H1 (cell line): ENCODE results near the gene MYO1G.

Source experiments
- CREB1 ChIP-seq: IDR thresholded peaks from 2 replicates; pipeline ENCODE4 v1.6.1; 2012; ENCODE audit warnings: inconsistent platforms
- CTCF ChIP-seq, 3 experiments: IDR thresholded peaks; 1 replicate in 2 of 3; 2 replicates in 1 of 3; pipeline versions ENCODE4 v1.5.1 to v1.6.1; 2011; ENCODE audit warnings: low read length in 3 of 3, mild to moderate bottlenecking in 3 of 3, inconsistent platforms in 2 of 3, low read depth in 1 of 3, moderate library complexity in 1 of 3; ENCODE audit not compliant: insufficient read depth in 1 of 3; ENCODE audit errors: control extremely low read depth in 1 of 3
- E2F6 ChIP-seq: IDR thresholded peaks from 2 replicates; pipeline ENCODE4 v1.6.1; 2012; ENCODE audit warnings: inconsistent platforms
- EZH2 ChIP-seq: fragments of 200-600 bp; sonication (generic); IDR thresholded peaks from 2 replicates; pipeline ENCODE4 v1.7.1; 2012; ENCODE audit warnings: low read depth, mild to moderate bottlenecking, moderate library complexity, low read length, inconsistent platforms; ENCODE audit not compliant: severe bottlenecking
- POLR2AphosphoS5 ChIP-seq: IDR thresholded peaks from 2 replicates; pipeline ENCODE4 v1.6.1; 2011; ENCODE audit warnings: low read depth, low read length
- RBBP5 ChIP-seq: IDR thresholded peaks from 2 replicates; pipeline ENCODE4 v1.7.1; 2012; ENCODE audit warnings: low read depth, mild to moderate bottlenecking, inconsistent platforms, low read length, moderate library complexity, borderline replicate concordance
- RXRA ChIP-seq: IDR thresholded peaks from 2 replicates; pipeline ENCODE4 v1.6.1; 2011; ENCODE audit warnings: low read depth, mild to moderate bottlenecking, low read length, moderate library complexity; ENCODE audit not compliant: insufficient read depth
- SIN3A ChIP-seq, 2 experiments: IDR thresholded peaks in 1 of 2; conservative IDR thresholded peaks in 1 of 2; 2 replicates each; pipeline ENCODE4 v1.6.1; 2011 to 2012; ENCODE audit warnings: low read length in 2 of 2, improper control_type of control experiment in 1 of 2, low read depth in 1 of 2, mild to moderate bottlenecking in 1 of 2
- SIX5 ChIP-seq: IDR thresholded peaks from 2 replicates; pipeline ENCODE4 v1.6.1; 2011; ENCODE audit warnings: mild to moderate bottlenecking, low read depth, low read length
- ZNF274 ChIP-seq: IDR thresholded peaks from 2 replicates; pipeline ENCODE4 v1.7.0; 2012; ENCODE audit warnings: low read length, borderline replicate concordance; ENCODE audit errors: extremely low read depth
- TF ChIP-seq, protein P1 (sequence below): IDR thresholded peaks from 2 replicates; pipeline ENCODE4 v1.6.1; 2011; ENCODE audit warnings: low read length, improper control_type of control experiment
- TF ChIP-seq, protein P2 (sequence below): IDR thresholded peaks from 2 replicates; pipeline ENCODE4 v1.6.1; 2011; ENCODE audit warnings: low read depth, mild to moderate bottlenecking, low read length; ENCODE audit not compliant: insufficient read depth

DNA sequence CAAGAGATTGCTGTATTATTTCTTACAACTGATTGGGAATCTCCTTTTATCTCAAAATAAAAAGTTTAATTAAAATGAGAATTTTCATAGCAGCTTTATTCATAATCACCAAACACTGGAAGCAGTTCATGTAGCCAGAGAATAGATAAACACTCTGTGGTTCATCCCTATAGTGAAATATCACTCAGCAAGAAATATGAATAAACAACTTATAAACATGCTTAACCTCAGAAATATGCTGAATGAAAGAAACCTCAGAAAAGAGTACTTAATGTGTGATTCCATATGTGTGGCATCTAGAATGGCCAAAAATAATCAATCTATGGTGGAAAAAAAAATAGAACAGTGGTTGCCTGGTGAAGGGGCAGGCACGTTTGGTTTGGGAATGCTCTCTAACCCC lies 33.3 kb downstream of the MYO1G start:
- TF ChIP-seq EZH2 (no peak), CREB1 (no peak), RXRA (no peak), SIX5 (no peak), RBBP5 (no peak), E2F6 (no peak), CTCF (IDR thresholded peaks at IDR 0.05; ENCODE audit: control extremely low read depth in 1 of 3, insufficient read depth in 1 of 3, low read depth in 1 of 3, low read length in 3 of 3) (no peak), SIN3A (conservative IDR thresholded peaks at IDR 0.05 in 1 of 2, IDR thresholded peaks at IDR 0.05 in 1 of 2; ENCODE audit: low read depth in 1 of 2, low read length in 2 of 2) (no peak), POLR2AphosphoS5 (no peak), ZNF274 (no peak)
- TF ChIP-seq, protein P1, sequence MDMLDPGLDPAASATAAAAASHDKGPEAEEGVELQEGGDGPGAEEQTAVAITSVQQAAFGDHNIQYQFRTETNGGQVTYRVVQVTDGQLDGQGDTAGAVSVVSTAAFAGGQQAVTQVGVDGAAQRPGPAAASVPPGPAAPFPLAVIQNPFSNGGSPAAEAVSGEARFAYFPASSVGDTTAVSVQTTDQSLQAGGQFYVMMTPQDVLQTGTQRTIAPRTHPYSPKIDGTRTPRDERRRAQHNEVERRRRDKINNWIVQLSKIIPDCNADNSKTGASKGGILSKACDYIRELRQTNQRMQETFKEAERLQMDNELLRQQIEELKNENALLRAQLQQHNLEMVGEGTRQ: no peak
- TF ChIP-seq, protein P2, sequence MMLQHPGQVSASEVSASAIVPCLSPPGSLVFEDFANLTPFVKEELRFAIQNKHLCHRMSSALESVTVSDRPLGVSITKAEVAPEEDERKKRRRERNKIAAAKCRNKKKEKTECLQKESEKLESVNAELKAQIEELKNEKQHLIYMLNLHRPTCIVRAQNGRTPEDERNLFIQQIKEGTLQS: no peak
